ENCODE measurements around the gene ZFHX2. TPM values are rescaled to one million over a fixed set of nuclear protein-coding genes. Genes with fewer than 3 reads are reported as not detected.

ZFHX2 gene
- total and polyA plus RNA-seq, 7 experiments from 2014 or later: 0.45 to 2.6 (median 0.49) TPM; not detected in 2

DNA sequence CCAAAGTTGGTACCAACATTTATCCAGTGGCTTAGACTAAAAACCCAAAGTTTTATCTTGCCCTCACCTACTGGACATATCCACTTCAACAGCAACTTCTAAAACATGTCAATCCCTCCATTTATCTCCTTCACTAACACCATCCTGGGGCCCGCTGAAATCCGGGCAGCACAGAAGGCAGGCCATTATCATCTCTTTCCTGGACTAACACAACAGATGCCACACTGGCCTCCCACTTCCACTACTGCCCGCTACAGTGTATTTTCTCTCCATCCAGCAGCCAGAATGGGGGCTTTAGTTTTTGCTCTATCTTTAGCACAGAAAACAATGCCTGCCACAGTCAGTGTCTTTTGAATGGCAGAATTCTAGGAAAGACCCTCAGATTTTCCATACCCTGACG, 15.6 kb downstream of the ZFHX2 start:
- POLR2A ChIA-PET: no interaction called here
- intact Hi-C loops (cut with micrococcal nuclease): no loop called here
- peak overlapping the region in 1 of 9 donors; percentile 24 for H3K27ac Mint-ChIP-seq
- ATAC-seq (no peak), DNase-seq (no peak)
- CTCF ChIA-PET: interaction anchor here (0.9 kb wide), 1 partner anchor 57 kb away, joined by 4 read pairs; no protein-coding TSS in a partner anchor
- Histone ChIP-seq H3K36me3 (ENCODE audit: control insufficient read depth in 2 of 3, insufficient read depth in 3 of 3, low read length in 3 of 3) (no peaks in the 10 kb centered on the region), H3K9me3 (ENCODE audit: control insufficient read depth in 2 of 3, low read length in 3 of 3) (no peaks in the 10 kb centered on the region), H3K4me3 (ENCODE audit: low read length) (no peak overlapping the region), H3K4me1 (ENCODE audit: control insufficient read depth in 2 of 2, insufficient read depth in 2 of 2, low read length in 2 of 2) (no peaks in the 10 kb centered on the region), H3K27ac (ENCODE audit: low read depth, low read length) (no peak overlapping the region), H3K27me3 (ENCODE audit: control insufficient read depth in 2 of 2, insufficient read depth in 2 of 2, low read length in 2 of 2) (no peaks in the 10 kb centered on the region)
- no peaks in the 10 kb centered on the region for H3K27me3 Mint-ChIP-seq
- no peak overlapping the region for H3K4me3 Mint-ChIP-seq
- no peaks in the 10 kb centered on the region for H3K9me3 Mint-ChIP-seq
- peaks cover 3 to 8% (median 3%) of the 10 kb centered on the region in 7 donors for H3K4me1 Mint-ChIP-seq
- H3K36me3 Mint-ChIP-seq: no peaks in the 10 kb centered on the region

GRCh38 chr14:23533652-23534435, 17.7 kb downstream of the ZFHX2 start:
- no peak overlapping the region for H3K27ac ChIP-seq (ENCODE audit: low read depth, low read length)
- Mint-ChIP-seq H3K4me1 (peaks cover 4 to 16% (median 12%) of the 10 kb centered on the region in 7 donors), H3K36me3 (no peaks in the 10 kb centered on the region), H3K9me3 (no peaks in the 10 kb centered on the region), H3K27ac (no peak overlapping the region), H3K27me3 (no peaks in the 10 kb centered on the region), H3K4me3 (no peak overlapping the region)
- H3K36me3 ChIP-seq (ENCODE audit: control insufficient read depth in 2 of 3, insufficient read depth in 3 of 3, low read length in 3 of 3): no peaks in the 10 kb centered on the region
- intact Hi-C loops (cut with micrococcal nuclease): no loop called here
- no peaks in the 10 kb centered on the region for H3K4me1 ChIP-seq (ENCODE audit: control insufficient read depth in 2 of 2, insufficient read depth in 2 of 2, low read length in 2 of 2)
- DNase-seq (no peak), ATAC-seq (no peak)
- no peaks in the 10 kb centered on the region for H3K27me3 ChIP-seq (ENCODE audit: control insufficient read depth in 2 of 2, insufficient read depth in 2 of 2, low read length in 2 of 2)
- CTCF ChIA-PET: no interaction called here
- POLR2A ChIA-PET: no interaction called here
- H3K9me3 ChIP-seq (ENCODE audit: control insufficient read depth in 2 of 3, low read length in 3 of 3): no peaks in the 10 kb centered on the region
- no peak overlapping the region for H3K4me3 ChIP-seq (ENCODE audit: low read length)

DNA sequence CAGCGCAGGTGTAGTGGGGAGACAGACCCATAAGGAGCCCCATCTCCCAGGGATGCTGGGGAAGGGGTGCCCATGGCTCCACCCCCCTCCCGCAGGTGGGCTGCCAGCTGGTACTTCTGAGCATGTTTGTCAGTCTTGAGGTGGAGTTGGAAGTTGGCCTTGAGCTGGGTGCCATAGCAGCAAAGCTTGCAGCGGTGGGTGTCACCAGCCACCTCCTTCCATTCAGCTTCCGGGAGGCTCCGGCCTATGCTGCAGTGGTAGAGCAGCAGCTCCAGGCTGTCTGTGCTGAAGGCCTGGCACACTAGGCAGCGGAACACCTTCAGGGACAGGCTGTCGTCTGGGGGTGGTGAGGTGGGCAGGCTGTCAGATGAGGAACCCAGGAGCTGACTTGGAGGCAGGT, 18.9 kb downstream of the ZFHX2 start:
- Mint-ChIP-seq H3K27ac (no peak overlapping the region), H3K27me3 (no peaks in the 10 kb centered on the region), H3K4me1 (peaks cover 4 to 16% (median 12%) of the 10 kb centered on the region in 7 donors), H3K4me3 (no peak overlapping the region), H3K36me3 (no peaks in the 10 kb centered on the region), H3K9me3 (no peaks in the 10 kb centered on the region)
- Histone ChIP-seq H3K36me3 (ENCODE audit: control insufficient read depth in 2 of 3, insufficient read depth in 3 of 3, low read length in 3 of 3) (no peaks in the 10 kb centered on the region), H3K27me3 (ENCODE audit: control insufficient read depth in 2 of 2, insufficient read depth in 2 of 2, low read length in 2 of 2) (no peaks in the 10 kb centered on the region), H3K4me3 (ENCODE audit: low read length) (no peak overlapping the region), H3K27ac (ENCODE audit: low read depth, low read length) (no peak overlapping the region), H3K9me3 (ENCODE audit: control insufficient read depth in 2 of 3, low read length in 3 of 3) (no peaks in the 10 kb centered on the region), H3K4me1 (ENCODE audit: control insufficient read depth in 2 of 2, insufficient read depth in 2 of 2, low read length in 2 of 2) (no peaks in the 10 kb centered on the region)
- no peak for ATAC-seq
- ChIA-PET CTCF (no interaction called here), POLR2A (no interaction called here)
- no peak for DNase-seq
- intact Hi-C loops (cut with micrococcal nuclease): no loop called here

GRCh38 chr14:23531391-23531790, 20.2 kb downstream of the ZFHX2 start:
- Histone ChIP-seq H3K27ac (ENCODE audit: low read depth, low read length) (no peak overlapping the region), H3K27me3 (ENCODE audit: control insufficient read depth in 2 of 2, insufficient read depth in 2 of 2, low read length in 2 of 2) (no peaks in the 10 kb centered on the region), H3K36me3 (ENCODE audit: control insufficient read depth in 2 of 3, insufficient read depth in 3 of 3, low read length in 3 of 3) (no peaks in the 10 kb centered on the region), H3K4me1 (ENCODE audit: control insufficient read depth in 2 of 2, insufficient read depth in 2 of 2, low read length in 2 of 2) (no peaks in the 10 kb centered on the region), H3K4me3 (ENCODE audit: low read length) (no peak overlapping the region), H3K9me3 (ENCODE audit: control insufficient read depth in 2 of 3, low read length in 3 of 3) (no peaks in the 10 kb centered on the region)
- peak overlapping the region in 1 of 9 donors; percentile 17 for H3K27ac Mint-ChIP-seq
- POLR2A ChIA-PET: no interaction called here
- H3K36me3 Mint-ChIP-seq: no peaks in the 10 kb centered on the region
- DNase-seq (no peak), ATAC-seq (no peak)
- no peak overlapping the region for H3K4me3 Mint-ChIP-seq
- intact Hi-C loops (cut with micrococcal nuclease): no loop called here
- CTCF ChIA-PET: no interaction called here
- H3K27me3 Mint-ChIP-seq: no peaks in the 10 kb centered on the region
- no peaks in the 10 kb centered on the region for H3K9me3 Mint-ChIP-seq
- H3K4me1 Mint-ChIP-seq: peaks cover 4 to 16% (median 12%) of the 10 kb centered on the region in 7 donors

GRCh38 chr14:23530375-23531055, 21.1 kb downstream of the ZFHX2 start:
- DNase-seq: no peak
- CTCF ChIA-PET: no interaction called here
- Mint-ChIP-seq H3K4me3 (peak overlapping the region in 1 of 10 donors; percentile 29), H3K27me3 (no peaks in the 10 kb centered on the region), H3K4me1 (peaks cover 4 to 16% (median 12%) of the 10 kb centered on the region in 7 donors), H3K27ac (peak overlapping the region in 4 of 9 donors; percentile 17 to 65 (median 43)), H3K9me3 (no peaks in the 10 kb centered on the region), H3K36me3 (no peaks in the 10 kb centered on the region)
- H3K4me1 ChIP-seq (ENCODE audit: control insufficient read depth in 2 of 2, insufficient read depth in 2 of 2, low read length in 2 of 2): no peaks in the 10 kb centered on the region
- H3K4me3 ChIP-seq (ENCODE audit: low read length): no peak overlapping the region
- H3K36me3 ChIP-seq (ENCODE audit: control insufficient read depth in 2 of 3, insufficient read depth in 3 of 3, low read length in 3 of 3): no peaks in the 10 kb centered on the region
- POLR2A ChIA-PET: no interaction called here
- no peaks in the 10 kb centered on the region for H3K9me3 ChIP-seq (ENCODE audit: control insufficient read depth in 2 of 3, low read length in 3 of 3)
- no peaks in the 10 kb centered on the region for H3K27me3 ChIP-seq (ENCODE audit: control insufficient read depth in 2 of 2, insufficient read depth in 2 of 2, low read length in 2 of 2)
- no peak for ATAC-seq
- no peak overlapping the region for H3K27ac ChIP-seq (ENCODE audit: low read depth, low read length)
- intact Hi-C loops (cut with micrococcal nuclease): no loop called here

DNA sequence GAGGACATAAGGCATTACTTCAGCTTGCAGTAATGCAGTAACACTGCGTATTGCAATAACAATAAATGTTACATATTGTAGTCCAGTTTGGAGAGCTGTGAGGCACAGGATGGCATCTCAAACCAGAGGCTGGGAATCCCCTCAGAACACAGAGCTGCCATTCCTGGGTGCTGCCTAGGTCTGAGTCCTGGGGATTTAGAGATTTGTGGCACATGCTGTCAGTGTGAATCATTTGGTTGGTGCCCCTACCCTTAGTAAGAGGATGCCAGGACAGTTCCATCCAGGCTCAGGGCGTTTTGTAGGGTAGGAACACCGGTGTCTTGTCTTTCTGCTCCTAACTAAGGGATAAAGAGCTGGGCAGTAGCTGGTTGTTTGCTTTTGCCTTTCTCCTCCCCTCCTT, 22.5 kb downstream of the ZFHX2 start:
- no peaks in the 10 kb centered on the region for H3K9me3 Mint-ChIP-seq
- no peaks in the 10 kb centered on the region for H3K27me3 Mint-ChIP-seq
- DNase-seq (no peak), ATAC-seq (no peak)
- peaks cover 4 to 16% (median 12%) of the 10 kb centered on the region in 7 donors for H3K4me1 Mint-ChIP-seq
- Histone ChIP-seq H3K9me3 (ENCODE audit: control insufficient read depth in 2 of 3, low read length in 3 of 3) (no peaks in the 10 kb centered on the region), H3K36me3 (ENCODE audit: control insufficient read depth in 2 of 3, insufficient read depth in 3 of 3, low read length in 3 of 3) (no peaks in the 10 kb centered on the region), H3K27me3 (ENCODE audit: control insufficient read depth in 2 of 2, insufficient read depth in 2 of 2, low read length in 2 of 2) (no peaks in the 10 kb centered on the region), H3K4me3 (ENCODE audit: low read length) (no peak overlapping the region), H3K27ac (ENCODE audit: low read depth, low read length) (no peak overlapping the region), H3K4me1 (ENCODE audit: control insufficient read depth in 2 of 2, insufficient read depth in 2 of 2, low read length in 2 of 2) (no peaks in the 10 kb centered on the region)
- no peak overlapping the region for H3K27ac Mint-ChIP-seq
- ChIA-PET POLR2A (no interaction called here), CTCF (interaction anchor here (1.5 kb wide), 1 partner anchor 30 kb away, joined by 3 read pairs; no protein-coding TSS in a partner anchor)
- intact Hi-C loops (cut with micrococcal nuclease): no loop called here
- H3K36me3 Mint-ChIP-seq: no peaks in the 10 kb centered on the region
- H3K4me3 Mint-ChIP-seq: no peak overlapping the region

All from naive thymus-derived CD4-positive, alpha-beta T cell (primary cell).